SHP77 (cell line): ENCODE data around the gene WHAMM.
A peak's percentile ranks its signal among the peaks of the same experiment; 100 is the strongest.
"Not testable (repeated sequence)": the region's sequence is repeated elsewhere in the genome, so short reads cannot be mapped to it uniquely, and the experiment has no call there.

Experiments used
- DNase-seq, 2 experiments: peaks; one replicate each; lab custom pipeline; 2025; lab: John Stamatoyannopoulos, UW

Gene WHAMM

DNA sequence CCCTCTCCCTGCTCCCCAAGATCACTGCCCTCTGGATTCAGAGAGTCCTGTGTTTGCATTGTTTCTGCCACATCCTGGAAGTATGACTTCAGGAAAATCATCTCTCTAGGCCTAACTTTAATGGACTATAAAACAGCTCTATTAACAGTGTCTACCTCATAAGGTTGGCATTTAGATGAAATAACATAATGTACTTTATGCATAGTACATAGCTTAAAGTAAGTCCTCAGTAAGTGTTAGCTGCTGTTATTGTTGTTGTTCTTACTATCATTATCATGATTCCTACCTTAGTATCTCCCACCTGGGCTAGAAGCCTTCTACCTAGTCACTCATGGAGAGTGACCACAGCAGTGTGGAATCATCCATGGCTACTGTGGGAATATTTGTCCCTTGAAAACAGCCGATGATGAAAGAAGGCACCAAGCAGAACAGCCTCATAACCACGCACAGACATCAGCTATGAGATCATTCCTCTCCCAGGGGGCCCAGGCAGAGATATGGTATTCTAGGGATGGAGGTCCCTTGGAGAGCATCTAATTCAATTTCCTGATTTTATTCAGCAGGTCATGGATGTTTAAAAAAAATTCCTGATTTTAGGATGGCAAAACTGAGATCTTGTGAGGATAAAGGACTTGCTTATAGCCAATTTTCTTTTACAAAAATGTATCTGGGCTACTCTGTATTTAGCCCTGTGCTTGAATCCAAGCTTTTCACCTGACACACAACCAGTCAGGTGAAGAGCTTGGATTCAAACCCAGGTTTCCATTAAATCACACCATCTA, 5.4 kb upstream of the WHAMM start:
- DNase-seq = no peak

GRCh38 chr15:82804575-82804949, 4.9 kb upstream of the WHAMM start:
- no peak for DNase-seq

DNA sequence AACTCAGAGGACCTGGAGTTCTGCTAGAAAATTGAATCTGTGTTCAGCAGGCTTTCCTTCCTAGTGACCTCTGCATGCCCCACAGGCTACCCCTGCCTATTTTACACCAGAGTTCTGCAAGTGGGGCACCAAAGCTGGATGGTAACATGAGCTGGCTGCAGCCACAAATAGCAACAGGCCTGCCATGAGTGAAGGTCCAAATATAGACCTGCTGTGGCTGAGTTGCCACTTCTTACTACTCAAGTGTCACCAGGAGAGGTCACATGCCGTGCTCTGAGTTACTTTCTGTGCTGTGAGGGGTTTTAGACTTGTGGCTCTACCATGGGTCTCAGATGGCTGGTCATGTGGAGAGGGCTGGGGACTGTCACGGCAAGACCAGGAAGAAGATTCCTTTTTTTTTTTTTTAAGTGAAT, 3.4 kb upstream of the WHAMM start, which contains the start of gene FSD2:
Gene FSD2 (minus strand): TSS at position 76 of the 413 bp plus-strand sequence. CDS start 18,679 bp downstream, outside the sequence.
- peak in 1 of 2 experiments; percentile 22 for DNase-seq

- DNase-seq = peak; percentile 15 to 51
These were observed 1.4 kb upstream of the WHAMM start for GRCh38 chr15:82807920-82808633.

GRCh38 chr15:82808634-82809041, 790 bp upstream of the WHAMM start:
- DNase-seq = peak; percentile 21 to 55

DNA sequence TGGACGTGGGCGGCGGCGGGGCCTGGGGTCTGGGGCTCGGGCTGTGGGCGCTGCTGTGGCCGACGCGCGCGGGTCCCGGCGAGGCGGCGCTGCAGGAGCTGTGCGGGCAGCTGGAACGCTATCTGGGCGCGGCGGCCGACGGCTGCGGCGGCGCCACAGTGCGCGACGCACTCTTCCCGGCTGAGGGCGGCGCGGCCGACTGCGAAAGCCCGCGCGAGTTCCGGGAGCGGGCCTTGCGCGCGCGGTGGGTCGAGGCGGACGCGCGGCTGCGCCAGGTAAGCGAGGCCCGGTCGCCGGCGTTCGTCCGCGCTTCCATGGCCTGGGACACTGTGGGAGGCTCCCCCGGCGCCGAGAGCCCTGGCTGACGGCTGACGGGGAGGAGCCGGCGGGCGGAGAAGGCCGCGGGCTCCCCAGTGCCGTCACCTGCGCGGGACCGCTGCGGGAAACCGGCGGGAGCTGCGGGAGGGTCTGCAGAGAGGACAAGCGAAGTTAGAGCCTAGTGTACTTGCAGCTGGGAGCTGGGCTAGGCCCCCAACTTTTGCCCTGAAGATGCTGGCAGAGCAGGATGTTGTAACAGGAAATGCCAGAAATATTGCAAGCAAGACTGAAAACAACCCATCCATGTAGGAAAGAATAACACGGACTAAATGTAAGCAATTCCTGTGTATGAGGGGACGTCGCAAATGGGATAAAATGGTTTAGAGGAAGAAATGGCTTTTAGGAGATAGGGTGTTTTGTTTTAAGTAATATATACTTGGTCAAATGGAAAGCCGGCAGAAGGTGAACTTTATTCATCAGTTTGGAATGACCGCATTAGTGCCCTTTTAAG, 847 bp downstream of the WHAMM start:
- DNase-seq = peak; percentile 37 to 45

GRCh38 chr15:82810890-82811426, 1.5 kb downstream of the WHAMM start:
- no peak for DNase-seq

GRCh38 chr15:82812994-82813393, 3.6 kb downstream of the WHAMM start:
- DNase-seq = no peak

DNA sequence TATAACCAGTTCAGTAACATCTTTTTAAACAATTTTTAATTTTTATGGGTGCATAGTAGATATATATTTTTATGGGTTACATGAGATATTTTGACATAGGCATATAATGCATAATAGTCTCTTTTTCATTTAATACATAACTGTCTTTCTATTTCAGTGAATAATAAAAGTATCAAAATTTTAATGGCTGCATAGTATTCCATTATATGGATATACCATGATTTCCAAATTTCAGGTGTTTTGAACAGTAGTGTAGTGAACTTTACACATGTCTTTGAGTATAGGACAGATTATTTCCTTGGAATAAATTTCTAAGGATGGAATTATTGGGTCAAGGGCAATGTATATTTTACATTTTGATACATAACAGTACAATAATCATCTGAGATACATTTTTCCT, 10.7 kb downstream of the WHAMM start:
- DNase-seq = no peak

- DNase-seq = not testable (repeated sequence)
These were observed 12.0 kb downstream of the WHAMM start for GRCh38 chr15:82821396-82821795.

- DNase-seq = not testable (repeated sequence)
These were observed 12.4 kb downstream of the WHAMM start for GRCh38 chr15:82821851-82822250.

DNA sequence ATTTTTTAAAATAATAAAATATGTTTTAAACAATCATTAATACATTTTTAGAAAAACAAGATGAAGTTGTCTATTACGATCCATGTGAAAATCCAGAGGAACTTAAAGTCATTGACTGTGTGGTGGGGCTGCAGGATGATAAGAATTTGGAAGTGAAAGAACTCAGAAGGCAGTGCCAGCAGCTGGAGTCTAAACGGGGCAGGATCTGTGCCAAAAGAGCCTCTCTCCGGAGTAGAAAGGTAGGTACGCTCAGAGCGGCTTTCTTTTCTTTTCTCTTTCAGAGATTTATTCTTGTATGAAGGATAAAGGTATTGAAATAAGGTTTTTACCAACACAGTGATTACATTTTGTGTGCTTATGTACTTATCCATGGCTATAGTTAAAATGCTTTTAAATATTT, 13.6 kb downstream of the WHAMM start:
- DNase-seq = no peak

DNA sequence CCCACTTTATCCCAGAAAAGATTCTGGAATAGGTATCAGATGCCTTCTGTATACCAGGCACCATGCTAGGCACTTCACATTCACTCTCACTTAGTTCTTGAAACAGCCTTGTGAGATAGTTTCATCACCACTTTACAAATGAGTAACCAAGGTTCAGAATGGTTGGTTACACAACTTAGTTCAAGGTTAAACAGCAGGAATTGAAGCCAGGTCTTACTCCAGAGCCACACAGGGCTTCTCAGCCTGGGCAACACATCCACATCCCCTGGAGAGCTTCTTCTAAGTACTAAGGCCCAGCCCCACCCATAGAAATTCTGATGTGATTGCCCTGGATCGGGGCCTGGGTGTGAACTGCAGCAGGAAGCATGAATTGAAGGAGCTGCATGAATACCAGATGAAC, 18.6 kb downstream of the WHAMM start:
- DNase-seq = no peak

- DNase-seq = no peak
These were observed 19.8 kb downstream of the WHAMM start for GRCh38 chr15:82829234-82829633.

- DNase-seq = no peak
These were observed 21.2 kb downstream of the WHAMM start for GRCh38 chr15:82830427-82831173.

- no peak for DNase-seq
These were observed 22.6 kb downstream of the WHAMM start for GRCh38 chr15:82831894-82832600.

GRCh38 chr15:82832601-82833361, 23.4 kb downstream of the WHAMM start:
- no peak for DNase-seq

- no peak for DNase-seq
These were observed 23.9 kb downstream of the WHAMM start for GRCh38 chr15:82833362-82833682.

DNA sequence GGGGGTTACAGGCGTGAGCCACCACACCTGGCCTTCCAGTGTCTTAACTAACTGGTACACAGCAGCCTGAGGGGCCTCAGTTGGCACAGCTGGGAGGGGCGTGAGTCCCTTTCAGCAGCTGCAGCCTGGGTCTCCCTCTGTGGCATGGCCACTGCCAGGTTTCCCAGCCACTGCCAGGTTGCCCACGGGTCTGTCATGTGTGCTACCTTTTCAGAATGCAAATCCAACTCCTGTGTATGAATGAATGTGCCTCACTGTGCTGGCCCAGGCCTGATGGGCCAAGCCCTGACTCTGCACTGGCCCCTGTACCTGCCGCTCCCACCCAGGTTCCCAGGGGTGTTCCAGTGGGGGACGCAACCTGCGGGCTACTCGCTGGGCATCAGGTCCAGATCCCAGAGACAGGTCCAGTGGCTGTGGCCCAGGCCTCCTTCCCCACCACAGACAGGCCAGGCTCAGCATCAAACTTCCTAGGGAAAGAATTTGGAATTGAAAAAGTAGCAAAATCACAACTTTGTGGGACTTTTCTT, 26.0 kb downstream of the WHAMM start:
- no peak for DNase-seq
